Measurements from ENCODE around the gene GNAT1. TPM values are rescaled to one million over a fixed set of nuclear protein-coding genes. Genes with fewer than 3 reads are reported as not detected.
"Not testable (repeated sequence)": the region's sequence is repeated elsewhere in the genome, so short reads cannot be mapped to it uniquely, and the experiment has no call there.

GNAT1 gene
- total RNA-seq, 1 donor from 2014 or later: not detected

DNA sequence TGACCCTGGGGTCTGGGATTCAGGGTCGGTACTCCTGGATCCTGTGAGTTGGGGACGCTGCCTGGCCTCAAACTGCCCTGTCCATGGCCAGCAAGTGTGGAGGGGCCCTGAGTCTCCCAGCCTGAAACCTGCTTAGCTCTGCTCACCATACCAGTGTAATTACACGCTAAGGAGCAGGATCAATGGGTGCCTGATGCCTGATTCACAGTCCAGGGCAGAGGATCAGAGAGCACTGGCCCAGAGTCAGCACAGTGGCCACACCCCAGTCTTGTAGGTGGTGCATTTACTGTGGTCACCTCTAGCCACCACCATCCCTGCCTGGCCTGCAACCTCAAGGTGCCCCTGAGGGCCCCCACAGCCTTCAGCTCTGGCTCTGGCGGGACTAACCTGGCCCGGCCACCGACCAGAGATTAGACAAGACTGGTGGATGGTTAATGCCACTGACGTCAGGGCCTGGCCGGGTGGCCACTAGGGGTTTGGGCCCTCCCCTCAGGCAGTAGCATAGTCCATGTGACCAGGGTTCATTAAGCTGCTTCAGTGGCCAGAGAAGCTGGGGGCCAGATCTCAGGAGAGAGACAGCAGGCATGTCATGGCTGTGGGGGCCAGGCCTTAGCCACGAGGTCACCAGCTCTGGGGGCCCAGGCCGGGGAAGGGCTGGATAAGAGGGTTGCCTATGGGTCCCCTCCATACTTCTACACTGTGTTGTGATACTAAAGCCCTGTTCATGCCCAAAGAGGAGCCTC is 10.3 kb downstream of the GNAT1 start:
- DNase-seq (ENCODE audit: low read depth in 2 of 2): no peak

- no peak for DNase-seq (ENCODE audit: low read depth in 2 of 2)
These were observed 11.1 kb downstream of the GNAT1 start for GRCh38 chr3:50202353-50203112.

- no peak for DNase-seq (ENCODE audit: low read depth in 2 of 2)
These were observed 11.9 kb downstream of the GNAT1 start for GRCh38 chr3:50203113-50203808.

DNA sequence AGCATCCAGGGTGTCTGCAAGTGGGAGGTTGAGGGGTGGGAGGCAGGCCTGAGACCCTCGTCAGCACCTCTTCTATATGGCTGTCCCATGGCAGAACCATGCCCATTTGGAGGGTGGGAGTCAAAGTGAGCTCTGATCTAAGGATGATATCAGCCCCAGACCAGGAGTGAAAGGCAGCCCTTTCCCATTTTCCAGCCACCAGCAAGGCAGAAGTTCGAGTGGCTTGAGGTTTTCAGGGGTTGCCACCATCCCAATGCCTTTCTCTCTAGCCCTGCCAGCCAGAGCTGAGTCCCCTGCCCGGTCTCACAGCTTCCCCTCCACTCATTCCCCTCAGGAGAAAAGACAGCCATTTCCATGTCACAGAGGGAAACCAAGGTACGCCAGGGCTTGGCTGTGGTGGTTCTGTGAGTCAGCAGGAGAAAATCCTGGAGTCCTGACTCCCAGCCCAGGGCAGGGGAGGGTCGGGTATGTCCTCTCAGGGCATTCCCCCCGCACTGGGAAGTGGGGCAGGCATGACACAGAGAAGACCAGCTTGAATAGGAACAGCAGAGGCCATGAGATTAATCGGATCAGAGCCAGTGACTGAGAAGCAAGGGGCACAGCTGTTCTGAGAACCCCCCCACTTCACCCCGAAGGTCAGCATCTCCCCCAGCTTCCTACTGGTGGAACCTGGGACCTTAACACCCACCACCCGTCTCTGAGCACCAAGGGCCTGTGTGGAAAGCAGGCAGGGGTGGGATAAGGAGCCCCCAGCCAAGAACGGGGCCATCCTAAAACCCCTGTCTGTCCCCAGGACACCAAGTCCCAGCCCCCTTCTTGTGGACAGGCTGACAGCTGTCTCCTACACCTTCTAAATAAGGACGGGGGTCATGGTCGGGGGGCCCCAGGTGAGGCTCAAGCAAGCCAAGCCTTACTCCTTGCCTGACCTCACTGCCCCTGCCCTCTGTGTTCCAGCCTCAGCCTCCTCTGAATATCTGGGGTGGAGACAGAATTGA is 12.7 kb downstream of the GNAT1 start:
- no peak for DNase-seq (ENCODE audit: low read depth in 2 of 2)

- DNase-seq (ENCODE audit: low read depth in 2 of 2): peak in 1 of 2 donors; percentile 26
These were observed 13.5 kb downstream of the GNAT1 start, which contains the start of gene SLC38A3 for GRCh38 chr3:50204804-50205412. Gene SLC38A3, plus strand, starts transcription at chr3:50205271. Its CDS starts 8,929 bp downstream, at chr3:50214200.

DNA sequence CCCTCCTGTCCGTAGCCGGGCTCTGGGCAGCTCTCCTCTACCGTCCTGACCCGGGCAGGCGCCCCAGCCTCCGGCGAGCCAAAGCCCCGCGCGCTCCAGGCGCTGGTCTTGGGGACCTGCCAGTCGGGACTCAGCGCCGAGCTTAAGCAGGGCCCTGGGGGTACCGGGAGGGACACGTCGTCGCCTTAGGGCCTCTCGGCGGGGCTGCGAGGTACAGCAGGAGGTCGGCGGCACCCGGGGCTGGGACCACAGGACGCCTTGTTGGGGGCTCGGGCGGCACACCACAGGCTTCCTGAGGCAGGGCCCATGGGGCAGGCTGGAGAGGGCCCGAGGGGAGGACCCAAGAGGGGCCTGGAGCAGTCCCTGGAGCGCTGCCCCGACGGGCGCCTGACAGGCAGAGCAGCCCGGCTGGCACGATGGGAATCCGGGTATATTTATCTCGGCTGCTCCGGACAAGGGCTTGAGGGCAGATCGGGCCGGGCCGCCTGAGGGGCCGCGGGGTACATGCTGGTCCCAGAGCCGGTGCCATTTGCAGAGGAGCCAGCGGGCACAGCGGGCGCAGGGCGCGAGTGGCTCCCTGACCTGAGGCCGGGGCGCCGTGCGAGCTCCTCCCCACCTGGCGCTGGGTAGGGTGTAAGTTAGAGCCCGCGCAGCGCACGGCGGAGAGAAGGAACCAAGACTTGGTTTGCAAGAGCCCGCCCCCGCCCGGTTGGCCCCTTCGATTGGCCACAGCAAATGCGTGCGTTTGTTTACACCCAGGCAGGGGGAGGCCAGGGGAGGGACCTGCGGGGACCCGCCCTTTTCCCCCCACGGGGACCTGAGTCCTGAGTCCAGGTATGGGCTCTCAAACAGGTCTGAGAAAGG is 14.2 kb downstream of the GNAT1 start:
- peak in 1 of 2 donors; percentile 46 for DNase-seq (ENCODE audit: low read depth in 2 of 2)

DNA sequence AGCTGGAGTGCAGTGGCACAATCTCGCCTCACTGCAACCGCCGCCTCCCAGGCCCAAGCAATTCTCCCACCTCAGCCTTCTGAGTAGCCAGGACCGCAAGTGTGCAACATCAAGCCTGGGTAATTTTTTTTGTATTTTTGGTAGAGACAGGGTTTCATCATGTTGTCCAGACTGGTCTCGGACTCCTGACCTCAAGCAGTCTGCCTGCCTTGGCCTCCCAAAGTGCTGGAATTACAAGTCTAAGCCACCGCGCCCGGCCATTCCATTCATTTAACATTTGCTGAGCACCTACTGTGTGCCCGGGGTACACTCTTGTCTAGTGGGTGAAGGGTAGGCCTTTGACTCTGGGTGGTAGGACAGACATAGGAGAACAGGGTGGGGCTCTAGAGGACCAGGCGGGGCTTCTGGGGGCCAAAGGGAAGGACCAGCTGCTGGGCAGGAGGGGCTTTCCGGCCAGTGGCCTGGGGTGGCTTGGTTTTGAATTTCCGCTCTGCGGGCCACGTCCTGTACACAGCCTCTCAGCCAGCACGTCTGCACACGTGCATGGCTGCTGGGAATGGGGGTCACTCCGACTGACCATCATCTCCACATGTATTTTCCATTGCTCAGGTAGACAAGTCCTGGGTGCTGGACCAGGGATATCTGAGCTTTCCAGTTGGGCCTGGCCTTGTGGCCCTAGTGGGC is 16.1 kb downstream of the GNAT1 start:
- DNase-seq (ENCODE audit: low read depth in 2 of 2): no peak

DNA sequence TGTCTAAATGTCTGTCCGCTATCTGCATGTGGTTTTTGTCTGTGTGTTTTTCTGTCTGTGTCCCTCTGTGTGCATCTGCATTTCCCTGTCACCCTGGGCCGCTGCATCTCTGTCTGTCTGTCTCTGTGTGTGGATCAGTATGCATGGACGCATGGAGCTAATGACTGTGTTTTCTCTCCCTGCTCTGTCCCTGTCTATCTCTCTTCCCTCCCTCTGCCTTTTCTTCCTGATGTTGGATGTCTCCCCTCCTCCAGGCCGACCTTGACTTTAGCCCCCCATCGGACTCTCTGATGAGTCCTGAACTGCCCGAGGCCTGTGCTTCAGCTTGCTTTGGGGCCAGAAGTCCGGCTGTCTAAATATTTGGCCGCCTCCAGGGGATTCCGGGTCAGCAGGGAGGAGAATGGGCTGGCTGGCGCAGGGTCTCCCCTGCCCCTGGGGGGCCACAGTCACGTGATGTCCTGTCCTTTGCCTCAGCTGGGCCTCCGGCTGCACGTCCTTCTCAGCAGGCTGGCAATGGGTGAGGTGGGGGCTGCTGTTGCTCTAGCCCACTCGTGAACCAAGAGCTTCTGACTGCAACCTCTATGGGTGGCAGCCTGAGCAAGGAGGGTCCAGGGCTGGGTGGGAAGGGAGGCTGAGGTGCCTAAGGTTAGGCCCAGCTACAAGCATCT is 17.4 kb downstream of the GNAT1 start:
- no peak for DNase-seq (ENCODE audit: low read depth in 2 of 2)

DNA sequence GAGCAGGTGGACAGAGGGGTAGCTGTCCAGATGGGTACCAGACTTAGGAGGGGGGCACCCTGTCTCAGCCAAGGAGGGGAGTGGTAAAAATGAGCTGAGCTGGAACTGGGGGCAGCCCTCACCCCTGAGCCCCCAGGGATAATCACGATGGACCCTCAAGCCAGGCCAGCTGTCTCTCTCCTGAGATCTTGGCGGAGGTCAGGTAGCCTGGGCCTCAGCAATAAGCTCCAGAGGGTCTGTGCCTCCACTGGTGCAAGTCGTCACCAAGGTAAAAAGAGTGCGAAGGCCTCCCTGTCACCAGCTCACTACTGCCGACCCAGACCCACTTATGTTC is 18.7 kb downstream of the GNAT1 start:
- DNase-seq (ENCODE audit: low read depth in 2 of 2): no peak

DNA sequence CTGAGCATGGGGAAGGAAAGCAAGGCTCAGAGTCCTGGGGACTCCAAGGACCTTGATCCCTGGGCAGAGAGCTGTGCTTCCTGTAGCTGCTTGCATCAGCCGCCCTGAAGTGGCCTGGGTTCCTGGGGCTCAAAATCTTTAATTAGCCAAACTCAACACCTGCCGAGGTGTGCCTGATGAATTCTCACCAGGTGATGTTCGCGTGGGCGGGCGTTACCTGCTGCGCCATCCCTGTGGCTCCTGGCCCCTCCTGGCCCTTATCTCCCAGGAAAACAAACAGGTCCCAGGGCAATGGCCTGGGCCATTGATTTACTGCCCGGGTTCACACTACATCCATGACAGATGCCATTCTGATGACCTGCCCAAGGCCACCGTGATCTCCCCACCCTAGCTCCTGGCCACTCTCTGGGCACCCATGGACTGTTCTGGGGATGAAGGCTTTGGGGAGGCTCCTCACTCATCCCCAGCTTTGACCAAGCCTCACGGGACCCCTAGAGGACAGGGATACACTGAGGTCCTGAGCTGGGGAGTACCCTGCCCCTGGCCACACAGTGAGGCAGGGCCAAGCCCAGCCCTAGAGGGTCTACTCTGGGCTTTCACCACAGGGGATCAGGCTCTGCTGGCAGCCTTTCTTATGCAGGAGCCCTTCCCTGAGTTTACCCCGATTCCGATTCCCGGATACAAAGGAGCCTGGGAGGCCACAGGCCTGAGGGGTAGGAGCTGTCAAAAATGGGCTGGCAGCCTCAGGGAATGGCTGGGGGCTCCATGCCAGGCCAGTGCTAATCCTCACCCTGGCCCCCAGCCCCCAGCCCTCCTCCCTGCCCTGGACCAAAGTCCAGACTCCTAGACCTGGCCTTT is 19.3 kb downstream of the GNAT1 start:
- DNase-seq (ENCODE audit: low read depth in 2 of 2): no peak

GRCh38 chr3:50211368-50211717 is 19.9 kb downstream of the GNAT1 start:
- DNase-seq (ENCODE audit: low read depth in 2 of 2): not testable (repeated sequence)

DNA sequence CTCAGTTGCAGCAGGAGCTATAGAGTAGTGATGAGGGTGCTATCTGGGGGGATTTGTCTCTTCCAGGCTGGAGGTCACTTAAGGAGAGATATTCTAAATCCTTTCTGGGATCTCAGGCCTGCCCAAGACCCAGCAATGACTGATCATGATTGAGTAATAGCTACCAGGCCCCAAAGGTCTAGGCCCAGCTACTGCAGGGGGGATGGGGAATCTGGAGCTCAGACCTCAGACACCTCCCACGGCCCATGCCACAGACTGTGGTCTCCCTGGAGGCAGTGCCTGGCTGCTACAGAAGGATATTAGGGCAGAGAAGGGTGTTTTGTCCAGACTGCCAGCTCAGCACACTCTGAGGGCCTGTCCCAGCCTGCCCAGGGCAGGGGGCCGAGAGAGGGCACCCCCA is 20.5 kb downstream of the GNAT1 start:
- no peak for DNase-seq (ENCODE audit: low read depth in 2 of 2)

DNA sequence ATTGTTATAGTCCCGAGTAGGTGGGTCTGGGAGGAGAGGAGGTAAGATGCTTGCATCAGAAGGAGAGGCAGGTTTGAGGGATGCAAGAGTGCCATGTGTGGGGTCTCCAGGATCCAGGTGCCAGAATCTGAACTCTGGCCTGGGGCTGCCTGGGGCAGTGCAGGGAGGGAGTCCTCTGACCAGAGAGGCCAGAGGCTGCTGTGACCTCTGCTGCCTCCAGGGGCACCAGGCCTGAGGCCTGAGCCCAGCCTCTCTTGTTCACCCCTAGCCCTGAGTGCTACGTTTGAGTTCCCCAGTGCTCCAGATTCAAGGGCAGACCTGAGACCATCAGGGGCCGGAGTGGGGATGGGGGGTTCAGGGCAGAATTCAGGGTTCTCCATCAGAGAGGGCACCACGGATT is 21.1 kb downstream of the GNAT1 start:
- no peak for DNase-seq (ENCODE audit: low read depth in 2 of 2)

GRCh38 chr3:50212971-50213370 is 21.6 kb downstream of the GNAT1 start:
- DNase-seq (ENCODE audit: low read depth in 2 of 2): no peak

DNA sequence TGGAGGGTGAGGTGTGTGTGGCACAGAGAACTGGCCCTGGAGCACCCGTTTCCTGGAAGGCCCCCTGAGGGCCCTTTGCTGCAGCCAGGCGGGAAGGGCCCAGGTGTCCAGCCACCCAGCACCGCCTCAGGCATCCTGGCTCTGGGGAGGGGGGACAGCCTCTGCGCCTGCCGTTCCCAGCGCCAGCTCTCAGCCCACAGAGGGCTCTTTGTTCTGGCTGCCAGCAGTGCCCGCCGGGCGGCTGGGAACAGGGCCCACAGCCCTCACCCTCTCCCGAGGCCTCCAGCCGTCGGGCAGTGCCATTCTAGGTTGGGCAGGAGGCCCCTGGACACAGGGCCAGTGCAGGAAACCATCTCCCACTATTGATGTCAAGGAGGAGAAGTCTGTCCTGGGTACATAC is 22.0 kb downstream of the GNAT1 start:
- DNase-seq (ENCODE audit: low read depth in 2 of 2): no peak

DNA sequence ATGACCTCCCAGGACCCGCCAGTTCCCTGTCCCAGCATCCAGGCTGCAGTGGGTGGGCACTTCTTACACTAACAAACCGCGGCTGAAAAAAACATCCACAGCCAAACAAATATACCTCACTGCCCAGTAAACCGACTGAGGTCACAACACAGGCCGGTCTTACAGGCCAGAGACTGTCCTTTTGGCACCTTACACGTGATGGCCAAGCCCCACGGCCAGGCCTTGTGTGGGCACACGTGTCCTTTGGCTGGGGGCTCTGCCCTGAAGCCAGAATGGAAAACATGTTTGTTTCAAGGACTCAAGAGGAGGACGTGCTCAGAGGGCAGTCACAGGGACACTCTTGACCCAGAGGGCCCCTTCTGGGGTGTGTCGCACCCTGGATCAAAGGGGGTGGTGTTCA is 23.4 kb downstream of the GNAT1 start:
- no peak for DNase-seq (ENCODE audit: low read depth in 2 of 2)

GRCh38 chr3:50215529-50215928 is 24.1 kb downstream of the GNAT1 start:
- no peak for DNase-seq (ENCODE audit: low read depth in 2 of 2)

GRCh38 chr3:50217681-50218080 is 26.3 kb downstream of the GNAT1 start:
- no peak for DNase-seq (ENCODE audit: low read depth in 2 of 2)
